GM10248 (cell line): ENCODE measurements around the gene LSMEM2.

Experiments
- CTCF ChIA-PET: fragments of 300-600 bp; sonication (Branson Sonifier 250); formaldehyde crosslinking; extraction: SDS; loops from one replicate; lab custom pipeline; 2021; ENCODE audit warnings: antibody characterized with exemption; lab: Yijun Ruan, JAX
- POLR2A ChIA-PET: fragments of 350-650 bp; sonication (Branson Sonifier 250); formaldehyde crosslinking; extraction: SDS; loops from one replicate; lab custom pipeline; 2020; ENCODE audit warnings: antibody characterized with exemption; lab: Yijun Ruan, JAX
- DNase-seq: peaks from one replicate; pipeline ENCODE4 v3.0.0; 2012; ENCODE audit errors: extremely low spot score
- TF ChIP-seq, protein P1 (sequence below): IDR thresholded peaks from 2 replicates; pipeline ENCODE4 v1.5.1; 2012; ENCODE audit warnings: mild to moderate bottlenecking, low read depth; ENCODE audit errors: extremely low read depth, missing control alignments, control extremely low read depth

LSMEM2 gene

DNA sequence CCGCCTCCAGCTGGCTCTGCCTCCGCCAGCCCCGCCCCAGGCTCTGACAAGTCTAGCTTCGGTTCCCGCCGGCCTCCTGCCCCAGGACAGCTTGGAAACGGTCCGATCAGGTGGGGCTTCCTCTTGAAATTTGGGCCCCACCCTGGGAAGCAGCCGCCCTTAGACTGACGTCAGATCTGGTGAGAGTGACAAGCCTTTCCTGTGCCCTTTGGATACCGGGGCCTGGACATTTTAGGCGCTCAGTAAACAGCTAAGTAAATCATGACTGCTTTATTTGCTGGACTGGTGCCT, 20.7 kb downstream of the LSMEM2 start:
- DNase-seq, result no peak
- TF ChIP-seq, protein P1, sequence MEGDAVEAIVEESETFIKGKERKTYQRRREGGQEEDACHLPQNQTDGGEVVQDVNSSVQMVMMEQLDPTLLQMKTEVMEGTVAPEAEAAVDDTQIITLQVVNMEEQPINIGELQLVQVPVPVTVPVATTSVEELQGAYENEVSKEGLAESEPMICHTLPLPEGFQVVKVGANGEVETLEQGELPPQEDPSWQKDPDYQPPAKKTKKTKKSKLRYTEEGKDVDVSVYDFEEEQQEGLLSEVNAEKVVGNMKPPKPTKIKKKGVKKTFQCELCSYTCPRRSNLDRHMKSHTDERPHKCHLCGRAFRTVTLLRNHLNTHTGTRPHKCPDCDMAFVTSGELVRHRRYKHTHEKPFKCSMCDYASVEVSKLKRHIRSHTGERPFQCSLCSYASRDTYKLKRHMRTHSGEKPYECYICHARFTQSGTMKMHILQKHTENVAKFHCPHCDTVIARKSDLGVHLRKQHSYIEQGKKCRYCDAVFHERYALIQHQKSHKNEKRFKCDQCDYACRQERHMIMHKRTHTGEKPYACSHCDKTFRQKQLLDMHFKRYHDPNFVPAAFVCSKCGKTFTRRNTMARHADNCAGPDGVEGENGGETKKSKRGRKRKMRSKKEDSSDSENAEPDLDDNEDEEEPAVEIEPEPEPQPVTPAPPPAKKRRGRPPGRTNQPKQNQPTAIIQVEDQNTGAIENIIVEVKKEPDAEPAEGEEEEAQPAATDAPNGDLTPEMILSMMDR, result no peak
- POLR2A ChIA-PET, result interaction anchor here (0.6 to 2.2 kb wide), 10 partner anchors 18 to 1201 kb away, joined by 3 to 13 read pairs (median 4); partner anchors contain the start of gene GNAI2
- CTCF ChIA-PET, result interaction anchor here (0.8 to 3.5 kb wide), 12 partner anchors 12 to 71 kb away, joined by 3 to 23 read pairs (median 4); no protein-coding TSS in a partner anchor

DNA sequence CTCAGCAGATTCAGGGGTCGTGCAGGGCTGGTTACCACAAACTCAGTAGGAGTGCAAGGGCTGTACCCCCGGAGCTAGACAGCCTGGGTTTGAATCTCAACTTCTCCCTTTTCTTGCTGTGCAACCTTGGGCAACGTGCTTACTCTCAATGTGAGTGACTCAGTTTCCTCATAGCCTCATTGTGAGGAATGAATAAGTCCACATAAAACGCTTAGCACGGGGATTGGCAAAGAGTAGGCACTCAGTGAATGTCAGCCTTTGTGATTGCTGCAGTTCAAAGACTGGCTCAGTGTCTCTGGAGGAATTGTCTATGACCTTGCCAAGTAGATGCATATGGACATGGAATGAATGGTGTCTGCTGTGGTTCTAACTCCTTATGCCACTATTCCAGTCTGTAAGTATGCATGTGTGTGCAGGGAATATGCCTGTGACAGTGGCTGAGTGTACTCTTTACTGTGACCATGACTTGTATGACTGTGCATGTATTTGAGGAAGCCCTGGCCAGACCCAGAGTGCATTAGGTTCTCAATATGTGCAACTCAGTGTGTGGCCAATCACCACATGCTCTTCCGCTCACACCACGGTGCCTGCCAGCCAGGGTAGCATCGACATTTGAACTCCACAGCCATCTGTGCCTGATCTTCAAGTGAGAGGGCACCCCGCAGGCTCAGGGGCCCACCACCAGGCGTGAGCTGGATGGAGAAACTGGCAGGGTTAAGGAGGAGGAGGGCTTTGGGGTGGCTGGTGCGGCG, 21.2 kb downstream of the LSMEM2 start:
- CTCF ChIA-PET, result interaction anchor here (0.8 to 3.5 kb wide), 11 partner anchors 13 to 53 kb away, joined by 3 to 23 read pairs (median 5); no protein-coding TSS in a partner anchor
- TF ChIP-seq, protein P1, result no peak
- POLR2A ChIA-PET, result interaction anchor here (0.6 to 2.2 kb wide), 9 partner anchors 18 to 445 kb away, joined by 3 to 13 read pairs (median 4); partner anchors contain the start of gene GNAI2
- DNase-seq, result no peak

DNA sequence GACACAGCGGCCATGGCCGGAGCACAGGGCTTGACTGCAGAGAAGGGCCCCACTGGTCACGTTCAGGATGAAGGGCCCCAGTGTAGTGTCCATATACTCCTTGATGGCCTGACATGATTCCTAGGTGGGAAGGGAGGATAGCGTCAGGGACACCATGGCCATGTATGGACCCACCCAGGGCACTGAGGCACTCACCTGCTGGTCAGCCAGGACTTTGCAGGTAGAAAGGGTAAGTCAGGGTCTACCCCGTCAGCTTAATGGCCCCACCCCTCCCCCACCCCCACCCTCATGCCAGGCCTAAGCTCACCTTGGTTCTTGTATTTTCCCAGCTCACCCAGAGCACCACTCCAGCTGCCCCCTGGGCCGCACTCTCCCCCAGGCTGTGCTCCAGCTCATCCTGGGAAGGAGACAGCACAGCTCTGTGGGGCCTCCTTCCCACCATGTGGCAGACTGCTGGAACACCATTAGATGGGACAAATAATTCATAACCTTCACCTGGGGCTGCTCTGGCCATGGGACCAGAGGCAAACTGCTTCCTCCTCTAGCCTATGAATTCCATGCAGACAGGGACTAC, 21.9 kb downstream of the LSMEM2 start:
- TF ChIP-seq, protein P1, result no peak
- POLR2A ChIA-PET, result no interaction called here
- CTCF ChIA-PET, result interaction anchor here (1.0 kb wide), 1 partner anchor 23 kb away, joined by 5 read pairs; no protein-coding TSS in a partner anchor

DNA sequence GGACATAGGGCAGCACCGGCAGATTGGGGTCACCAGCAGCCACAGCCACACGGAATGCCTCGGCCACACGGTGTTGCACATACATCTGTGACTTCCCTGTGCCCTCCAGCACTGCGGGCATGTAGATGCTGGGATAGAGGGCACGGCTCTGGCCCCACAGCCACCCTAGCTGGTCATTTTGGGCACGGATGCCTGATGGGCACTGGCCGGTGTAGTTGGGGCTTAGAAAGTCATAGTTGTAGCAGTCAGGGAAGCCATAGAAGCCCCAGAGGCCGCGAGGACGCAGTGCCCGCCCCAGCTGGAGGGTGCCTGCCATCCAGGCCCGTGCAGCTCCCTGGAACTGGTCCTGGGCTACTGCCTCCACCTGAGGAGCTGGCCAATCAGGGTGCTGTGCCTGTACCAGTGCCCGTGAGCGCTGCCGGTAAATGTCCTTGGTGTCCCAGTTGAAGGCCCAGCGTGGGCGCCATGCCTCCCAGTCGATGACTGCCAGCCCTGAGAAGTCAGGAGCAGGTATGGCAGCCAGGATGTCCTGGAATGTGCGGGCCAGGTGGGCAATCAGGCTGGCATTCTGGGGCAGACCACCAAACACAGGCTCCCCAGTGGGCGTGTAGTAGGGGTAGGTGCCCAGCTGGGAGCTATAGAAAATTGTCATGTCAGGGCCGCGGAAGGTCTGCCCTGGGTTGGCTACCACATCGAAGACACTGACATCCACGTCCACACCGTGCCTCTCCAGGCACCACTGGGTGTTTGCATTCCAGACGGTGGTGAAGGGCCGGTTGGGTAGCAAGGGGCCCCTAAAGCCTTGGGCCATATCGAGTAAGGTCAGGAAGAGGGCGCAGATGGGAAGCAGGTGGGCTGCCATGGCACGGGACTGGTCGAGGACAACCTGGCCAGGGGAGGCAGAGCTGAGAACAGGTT, 23.5 kb downstream of the LSMEM2 start:
- TF ChIP-seq, protein P1, result no peak
- POLR2A ChIA-PET, result interaction anchor here (0.6 kb wide), 1 partner anchor 26 kb away, joined by 4 read pairs; no protein-coding TSS in a partner anchor

More for the DNA sequence above, 21.9 kb downstream of the LSMEM2 start:
- DNase-seq, result no peak

DNA sequence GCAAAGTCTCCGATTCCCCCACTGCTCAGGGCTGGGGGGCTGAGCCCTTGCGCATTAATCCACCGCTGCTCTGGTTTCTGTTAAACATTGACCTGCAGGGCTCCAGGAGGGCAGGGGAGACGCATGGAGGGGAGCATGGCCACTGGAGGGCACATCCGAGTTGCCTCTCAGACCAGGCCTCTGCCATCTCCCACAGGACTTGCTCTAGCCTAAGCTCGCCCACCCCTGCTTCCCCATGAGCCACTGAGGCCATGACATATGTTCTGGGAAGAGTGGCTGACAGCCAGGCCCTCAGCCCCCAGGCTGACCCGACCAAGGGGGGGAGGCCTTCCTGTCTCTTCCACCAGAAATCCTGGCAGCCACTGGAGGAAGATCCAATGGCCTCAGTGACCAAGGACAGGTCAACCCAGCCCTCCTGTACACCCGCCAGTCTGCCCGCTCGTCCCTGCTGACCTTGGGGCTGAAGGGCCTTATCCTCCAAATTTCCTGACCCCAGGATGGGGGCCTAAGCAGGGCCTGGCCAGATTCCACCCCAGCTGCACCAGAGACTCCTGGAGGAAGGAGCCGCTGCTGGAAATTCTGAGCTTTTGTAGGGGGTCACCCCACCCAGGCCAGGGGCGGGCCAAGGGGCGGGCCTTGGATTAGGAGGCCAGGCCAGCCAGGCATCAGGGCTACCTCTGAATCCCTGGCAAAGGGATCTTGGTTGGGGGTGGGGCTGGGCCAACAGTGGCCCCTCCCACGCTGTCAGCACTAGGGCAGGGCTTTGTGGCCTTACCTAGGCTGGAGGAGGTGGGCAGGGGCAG, 24.3 kb downstream of the LSMEM2 start, which contains the start of gene HYAL1:
Gene HYAL1 (minus strand): TSS at position 562 of the 803 bp plus-strand sequence. CDS start 618 bp downstream, outside the sequence.
- no peak for DNase-seq
- ChIA-PET CTCF (interaction anchor here (1.5 kb wide), 1 partner anchor 19 kb away, joined by 4 read pairs; the partner anchor contains the start of gene HYAL2), POLR2A (interaction anchor here (0.6 kb wide), 1 partner anchor 25 kb away, joined by 4 read pairs; no protein-coding TSS in a partner anchor)
- TF ChIP-seq, protein P1, result no peak

More for the DNA sequence above, 23.5 kb downstream of the LSMEM2 start:
- DNase-seq, result no peak
- CTCF ChIA-PET, result interaction anchor here (1.3 to 1.5 kb wide), 3 partner anchors 16 to 23 kb away, joined by 3 to 4 read pairs (median 3); partner anchors contain the start of genes HYAL2 and LSMEM2
